B cell (primary cell): ENCODE data around the gene CCR5. TPM values are rescaled to one million over a fixed set of nuclear protein-coding genes. Genes with fewer than 3 reads are reported as not detected.
A peak's percentile ranks its signal among the peaks of the same experiment; 100 is the strongest.

Source experiments
- ATAC-seq: fragments of 200-7000 bp; cut with Tn5 transposase; one replicate; pipeline ENCODE4 v1.10.0; 2021; ENCODE audit warnings: low read depth, mild to moderate bottlenecking, moderate number of reproducible peaks, moderate library complexity
- CTCF ChIA-PET: fragments of 350-600 bp; sonication (Branson Sonifier 250); formaldehyde crosslinking; loops from one replicate; lab custom pipeline; 2021; ENCODE audit warnings: antibody characterized with exemption, inconsistent platforms; lab: Charles Lee
- POLR2A ChIA-PET: fragments of 350-600 bp; sonication (Branson Sonifier 250); formaldehyde crosslinking; loops from one replicate; lab custom pipeline; 2021; ENCODE audit warnings: antibody characterized with exemption; lab: Charles Lee
- DNase-seq: peaks from one replicate; pipeline ENCODE4 v3.0.0; 2013
- H2AFZ ChIP-seq: 2 replicates; pipeline ENCODE4 v1.6.1; 2012; ENCODE audit warnings: mild to moderate bottlenecking, low read depth, low read length; ENCODE audit not compliant: insufficient read depth, poor library complexity, severe bottlenecking
- H3K27ac ChIP-seq, 2 donors: 1 replicate in 1 of 2; 2 replicates in 1 of 2; pipeline ENCODE4 v1.5.1; 2012 to 2013; ENCODE audit warnings: low read length in 2 of 2, mild to moderate bottlenecking in 2 of 2, moderate library complexity in 1 of 2
- H3K27me3 ChIP-seq, 4 experiments: fragments of 200-600 bp in 1 of 4; sonication (generic) in 1 of 4; replicated peaks in 1 of 4; 1 replicate in 2 of 4; 2 replicates in 2 of 4; pipeline versions ENCODE4 v1.6.1 to v1.7.0; 2013 to 2016; ENCODE audit warnings: low read length in 3 of 4, mild to moderate bottlenecking in 2 of 4, mixed read lengths in 1 of 4, moderate library complexity in 1 of 4; ENCODE audit not compliant: insufficient read depth in 4 of 4, control insufficient read depth in 3 of 4; ENCODE audit errors: control extremely low read depth in 1 of 4
- H3K36me3 ChIP-seq, 2 experiments: replicated peaks in 1 of 2; 1 replicate in 1 of 2; 2 replicates in 1 of 2; pipeline versions ENCODE4 v1.6.1 to v1.7.1; 2013; ENCODE audit warnings: low read length in 1 of 2; ENCODE audit not compliant: insufficient read depth in 2 of 2, control insufficient read depth in 1 of 2; ENCODE audit errors: control extremely low read depth in 1 of 2, extremely low read depth in 1 of 2
- H3K4me1 ChIP-seq, 2 donors: fragments of 200-600 bp in 1 of 2; sonication (generic) in 1 of 2; 1 replicate in 1 of 2; 2 replicates in 1 of 2; pipeline versions ENCODE4 v1.5.1 to v1.6.1; 2013 to 2017; ENCODE audit warnings: low read length in 2 of 2; ENCODE audit not compliant: control insufficient read depth in 2 of 2, insufficient read depth in 2 of 2
- H3K4me2 ChIP-seq: replicated peaks from 2 replicates; pipeline ENCODE3; 2012; ENCODE audit warnings: mild to moderate bottlenecking, low read depth, low read length; ENCODE audit not compliant: poor library complexity, severe bottlenecking
- H3K4me3 ChIP-seq, 5 experiments: fragments of 200-600 bp in 1 of 5; sonication (generic) in 1 of 5; 1 replicate in 3 of 5; 2 replicates in 2 of 5; pipeline versions ENCODE4 v1.5.1 to v1.7.0; 2011 to 2016; ENCODE audit warnings: low read length in 4 of 5, mild to moderate bottlenecking in 4 of 5, low read depth in 2 of 5, control low read depth in 1 of 5, moderate library complexity in 1 of 5; ENCODE audit not compliant: insufficient read depth in 1 of 5; ENCODE audit errors: control extremely low read depth in 1 of 5, extremely low read depth in 1 of 5
- H3K79me2 ChIP-seq: fragments of 200-600 bp; sonication (generic); one replicate; pipeline ENCODE4 v1.6.0; 2016; ENCODE audit warnings: low read length; ENCODE audit not compliant: control insufficient read depth, insufficient read depth
- H3K9ac ChIP-seq: fragments of 200-600 bp; sonication (generic); 2 replicates; pipeline ENCODE4 v1.6.1; 2017; ENCODE audit warnings: mild to moderate bottlenecking, low read length, moderate library complexity
- H3K9me3 ChIP-seq, 3 donors: one replicate each; pipeline versions ENCODE4 v1.6.1 to v1.7.1; 2013; ENCODE audit warnings: low read length in 2 of 3; ENCODE audit not compliant: control insufficient read depth in 2 of 3, insufficient read depth in 1 of 3; ENCODE audit errors: control extremely low read depth in 1 of 3
- H4K20me1 ChIP-seq: 2 replicates; pipeline ENCODE4 v1.6.0; 2012; ENCODE audit warnings: mild to moderate bottlenecking, low read length; ENCODE audit not compliant: insufficient read depth, control insufficient read depth, poor library complexity, severe bottlenecking
- H3K27ac Mint-ChIP-seq: one replicate; pipeline ENCODE4 v1.8.0; 2021; ENCODE audit warnings: mixed read lengths
- H3K27me3 Mint-ChIP-seq: one replicate; pipeline ENCODE4 v1.8.0; 2021; ENCODE audit warnings: mixed read lengths
- H3K4me1 Mint-ChIP-seq: one replicate; pipeline ENCODE4 v1.8.0; 2021; ENCODE audit warnings: mixed read lengths
- H3K4me3 Mint-ChIP-seq: one replicate; pipeline ENCODE4 v1.8.0; 2021; ENCODE audit warnings: mixed read lengths
- H3K9me3 Mint-ChIP-seq: one replicate; pipeline ENCODE4 v1.8.0; 2022; ENCODE audit warnings: mixed read lengths; ENCODE audit not compliant: insufficient read depth
- EZH2 ChIP-seq: IDR thresholded peaks from 2 replicates; pipeline ENCODE4 v1.6.1; 2012; ENCODE audit warnings: borderline replicate concordance, low read depth, mild to moderate bottlenecking, moderate library complexity, low read length; ENCODE audit not compliant: insufficient read depth, poor library complexity, severe bottlenecking
- WGBS: methylation state at CpG from one replicate; pipeline ENCODE4 v1.1.5; 2013; ENCODE audit warnings: missing lambda C conversion rate; ENCODE audit not compliant: insufficient coverage; 5-methylcytosine and 5-hydroxymethylcytosine counted together
- intact Hi-C: fragments of 100-400 bp; cut with micrococcal nuclease; formaldehyde crosslinking; loops from one replicate; pipeline ENCODE4 v1.10.0; 2022
- polyA plus RNA-seq: library from polyadenylated mRNA; depleted of rRNA; stranded (reverse); fragments of >200 nt; gene quantifications from 2 replicates; pipeline ENCODE4 v1.2.3, GENCODE V29; 2012
- total RNA-seq, 2 donors: library from RNA; stranded (reverse); fragments of 120-200 nt in 1 of 2; gene quantifications; 1 replicate in 1 of 2; 2 replicates in 1 of 2; pipeline versions ENCODE4 v1.2.3 to v1.2.4, GENCODE V29; 2013 to 2022
- TF ChIP-seq, protein P1 (sequence below): fragments of 200-600 bp; IDR thresholded peaks from one replicate; pipeline ENCODE4 v1.8.0; 2022; ENCODE audit warnings: antibody characterized with exemption, mild to moderate bottlenecking

The CCR5 gene
- total and polyA plus RNA-seq, 2 donors (not counting 1 experiment from before 2014, with no cell fraction given) = 0.15 to 0.21 TPM

DNA sequence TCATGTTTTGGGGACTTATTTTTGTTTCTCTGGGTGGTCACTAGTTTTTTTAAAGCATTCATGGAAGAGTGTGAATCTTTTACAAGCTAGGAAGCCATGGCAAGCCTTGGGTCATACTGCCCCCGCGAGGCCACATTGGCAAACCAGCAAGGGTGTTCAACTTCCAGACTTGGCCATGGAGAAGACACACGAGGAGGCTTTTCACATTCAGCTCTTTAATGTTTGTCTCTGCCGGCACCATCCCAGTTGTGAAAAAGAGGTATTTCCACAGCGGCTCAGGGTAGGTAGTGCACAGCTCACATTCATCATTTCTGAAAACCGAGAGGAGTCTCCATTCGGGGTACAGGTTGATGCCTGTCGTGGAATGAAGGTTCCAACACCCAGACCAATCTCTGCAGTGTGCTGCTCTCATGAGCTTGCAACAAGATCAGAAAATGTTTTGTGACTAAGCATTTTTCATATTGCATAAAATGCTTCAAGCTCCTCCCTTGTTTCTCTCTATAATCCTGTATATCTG is 7.7 kb downstream of the CCR5 start:
- Histone ChIP-seq H3K27ac (no peak overlapping the region), H3K27me3 (peaks cover 0 to 2% (median 0%) of the 10 kb centered on the region in 4 experiments), H2AFZ (no peak overlapping the region), H3K79me2 (no peaks in the 10 kb centered on the region), H3K36me3 (no peaks in the 10 kb centered on the region), H3K9me3 (no peaks in the 10 kb centered on the region), H3K9ac (no peak overlapping the region), H3K4me1 (peaks cover 24 to 30% of the 10 kb centered on the region in 2 donors), H3K4me2 (no peak overlapping the region), H3K4me3 (no peak overlapping the region), H4K20me1 (no peaks in the 10 kb centered on the region)
- Mint-ChIP-seq H3K4me1 (peaks cover 41% of the 10 kb centered on the region), H3K4me3 (no peak overlapping the region), H3K27ac (peak overlapping the region; percentile 5), H3K9me3 (no peaks in the 10 kb centered on the region), H3K27me3 (peaks cover 3% of the 10 kb centered on the region)
- ATAC-seq (peak; percentile 51), DNase-seq (peak; percentile 64)
- CTCF ChIA-PET = interaction anchor here (0.6 to 5.1 kb wide), 34 partner anchors 9 to 719 kb away, joined by 3 to 58 read pairs (median 4); partner anchors contain the start of genes CCR1, CXCR6 and FYCO1
- WGBS = 51% methylated on average over 8 of the region's 8 CpGs
- TF ChIP-seq, protein P1, sequence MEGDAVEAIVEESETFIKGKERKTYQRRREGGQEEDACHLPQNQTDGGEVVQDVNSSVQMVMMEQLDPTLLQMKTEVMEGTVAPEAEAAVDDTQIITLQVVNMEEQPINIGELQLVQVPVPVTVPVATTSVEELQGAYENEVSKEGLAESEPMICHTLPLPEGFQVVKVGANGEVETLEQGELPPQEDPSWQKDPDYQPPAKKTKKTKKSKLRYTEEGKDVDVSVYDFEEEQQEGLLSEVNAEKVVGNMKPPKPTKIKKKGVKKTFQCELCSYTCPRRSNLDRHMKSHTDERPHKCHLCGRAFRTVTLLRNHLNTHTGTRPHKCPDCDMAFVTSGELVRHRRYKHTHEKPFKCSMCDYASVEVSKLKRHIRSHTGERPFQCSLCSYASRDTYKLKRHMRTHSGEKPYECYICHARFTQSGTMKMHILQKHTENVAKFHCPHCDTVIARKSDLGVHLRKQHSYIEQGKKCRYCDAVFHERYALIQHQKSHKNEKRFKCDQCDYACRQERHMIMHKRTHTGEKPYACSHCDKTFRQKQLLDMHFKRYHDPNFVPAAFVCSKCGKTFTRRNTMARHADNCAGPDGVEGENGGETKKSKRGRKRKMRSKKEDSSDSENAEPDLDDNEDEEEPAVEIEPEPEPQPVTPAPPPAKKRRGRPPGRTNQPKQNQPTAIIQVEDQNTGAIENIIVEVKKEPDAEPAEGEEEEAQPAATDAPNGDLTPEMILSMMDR = peak; percentile 72
- TF ChIP-seq EZH2 = no peak
- intact Hi-C loops = loop anchor here (1.0 kb wide), 2 partner anchors 102 to 440 kb away; no protein-coding TSS in a partner anchor
- POLR2A ChIA-PET = interaction anchor here (0.5 to 0.7 kb wide), 3 partner anchors 35 to 171 kb away, joined by 4 read pairs; partner anchors contain the start of gene CCR3

GRCh38 chr3:46380471-46381221 is 9.9 kb downstream of the CCR5 start:
- Mint-ChIP-seq H3K4me1 (peaks cover 54% of the 10 kb centered on the region), H3K4me3 (peak overlapping the region; percentile 76), H3K27me3 (no peaks in the 10 kb centered on the region), H3K27ac (peak overlapping the region; percentile 87), H3K9me3 (no peaks in the 10 kb centered on the region)
- TF ChIP-seq, protein P1 = no peak
- no peak for TF ChIP-seq EZH2
- Histone ChIP-seq H3K36me3 (no peaks in the 10 kb centered on the region), H3K27me3 (no peaks in the 10 kb centered on the region), H3K4me1 (peaks cover 43 to 49% of the 10 kb centered on the region in 2 donors), H3K9me3 (no peaks in the 10 kb centered on the region), H3K79me2 (no peaks in the 10 kb centered on the region), H3K9ac (peak overlapping the region; percentile 4), H3K4me3 (no peak overlapping the region), H3K4me2 (peak overlapping the region; percentile 57), H2AFZ (peak overlapping the region; percentile 23), H4K20me1 (no peaks in the 10 kb centered on the region), H3K27ac (peak overlapping the region in 1 of 2 donors; percentile 2)
- DNase-seq = peak; percentile 33
- 70% methylated on average over 4 of the region's 8 CpGs for WGBS
- intact Hi-C loops = no loop called here
- ATAC-seq = no peak
- ChIA-PET CTCF (interaction anchor here (0.8 to 6.0 kb wide), 5 partner anchors 9 to 619 kb away, joined by 3 to 58 read pairs (median 10); partner anchors contain the start of gene CCR5), POLR2A (no interaction called here)
